HG02852 (cell line): ENCODE results near the gene TCERG1L.

ENCODE experiments used
- ATAC-seq: cut with Tn5 transposase; IDR thresholded peaks from one replicate; pipeline ENCODE4 v1.9.1; 2021; ENCODE audit warnings: mild to moderate bottlenecking, moderate library complexity; ENCODE audit not compliant: unreplicated experiment

TCERG1L gene

DNA sequence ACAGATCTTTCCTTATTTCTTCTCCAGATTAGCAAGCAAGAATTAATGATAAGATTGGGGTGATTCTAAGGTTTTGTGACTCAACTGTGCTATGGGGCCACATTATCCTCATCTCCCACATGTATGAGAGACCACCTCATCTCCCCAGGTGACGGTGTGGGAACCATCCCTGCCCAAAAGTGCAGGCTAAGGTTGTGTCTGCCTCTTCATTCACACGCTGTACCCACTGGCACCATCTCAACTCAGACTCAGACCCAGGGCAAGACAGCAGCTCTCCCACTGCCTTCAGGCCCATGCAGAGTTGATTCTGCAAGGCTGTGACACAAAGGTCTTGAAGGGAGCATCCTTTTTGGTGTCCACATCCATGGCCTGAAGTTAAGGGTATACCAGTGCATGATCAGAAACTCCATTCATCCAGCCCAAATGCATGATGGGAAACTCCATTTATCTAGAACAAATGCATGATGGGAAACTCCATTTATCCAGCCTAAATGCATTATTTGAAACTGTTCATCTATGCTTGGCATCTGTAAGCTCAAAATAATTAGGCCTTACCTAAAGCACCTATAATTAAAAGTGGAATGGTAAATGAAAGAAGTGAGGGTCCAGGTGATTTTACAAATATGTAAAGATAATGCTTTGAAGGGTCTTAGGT, 99.4 kb downstream of the TCERG1L start:
- no peak for ATAC-seq

DNA sequence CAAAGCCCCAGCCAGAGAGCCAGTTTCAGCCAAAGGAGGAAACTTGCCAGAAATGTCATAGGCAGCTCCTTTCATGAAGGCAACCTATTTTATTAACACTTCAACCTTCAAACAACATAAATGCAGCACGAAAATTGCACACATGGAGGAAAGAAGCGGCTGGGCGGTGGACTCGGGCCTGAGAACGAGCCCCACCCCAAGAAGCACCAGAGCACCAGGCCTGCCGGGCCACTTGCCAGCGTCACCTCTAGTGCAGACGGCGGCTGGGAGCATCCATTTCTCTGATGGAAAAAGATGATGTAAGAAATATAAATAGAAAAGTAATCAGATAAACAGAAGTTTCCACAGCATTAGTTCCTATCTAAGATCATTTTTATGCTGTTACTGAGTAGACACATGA, 100.0 kb downstream of the TCERG1L start:
- no peak for ATAC-seq

DNA sequence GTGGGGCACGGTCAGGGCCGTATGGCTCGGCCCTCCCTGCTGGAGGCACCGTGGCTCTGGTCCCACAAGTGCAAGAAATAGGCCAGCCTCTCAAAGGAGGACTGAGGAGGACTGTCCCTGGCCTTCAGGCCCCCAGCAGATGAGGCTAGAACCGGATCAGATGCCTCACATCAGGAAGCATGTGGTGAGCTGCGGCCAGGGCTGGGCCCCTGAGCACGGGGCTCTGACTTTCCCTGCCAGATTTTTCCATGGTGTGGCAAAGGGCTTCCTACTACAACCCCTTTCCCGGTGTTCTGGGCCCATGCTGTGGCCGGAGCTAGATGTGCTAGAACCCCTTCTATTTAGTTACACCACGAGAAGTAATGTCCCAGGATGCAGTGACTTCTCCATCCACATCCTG, 100.4 kb downstream of the TCERG1L start:
- ATAC-seq: no peak

GRCh38 chr10:131210181-131210580, 101.3 kb downstream of the TCERG1L start:
- ATAC-seq: no peak

DNA sequence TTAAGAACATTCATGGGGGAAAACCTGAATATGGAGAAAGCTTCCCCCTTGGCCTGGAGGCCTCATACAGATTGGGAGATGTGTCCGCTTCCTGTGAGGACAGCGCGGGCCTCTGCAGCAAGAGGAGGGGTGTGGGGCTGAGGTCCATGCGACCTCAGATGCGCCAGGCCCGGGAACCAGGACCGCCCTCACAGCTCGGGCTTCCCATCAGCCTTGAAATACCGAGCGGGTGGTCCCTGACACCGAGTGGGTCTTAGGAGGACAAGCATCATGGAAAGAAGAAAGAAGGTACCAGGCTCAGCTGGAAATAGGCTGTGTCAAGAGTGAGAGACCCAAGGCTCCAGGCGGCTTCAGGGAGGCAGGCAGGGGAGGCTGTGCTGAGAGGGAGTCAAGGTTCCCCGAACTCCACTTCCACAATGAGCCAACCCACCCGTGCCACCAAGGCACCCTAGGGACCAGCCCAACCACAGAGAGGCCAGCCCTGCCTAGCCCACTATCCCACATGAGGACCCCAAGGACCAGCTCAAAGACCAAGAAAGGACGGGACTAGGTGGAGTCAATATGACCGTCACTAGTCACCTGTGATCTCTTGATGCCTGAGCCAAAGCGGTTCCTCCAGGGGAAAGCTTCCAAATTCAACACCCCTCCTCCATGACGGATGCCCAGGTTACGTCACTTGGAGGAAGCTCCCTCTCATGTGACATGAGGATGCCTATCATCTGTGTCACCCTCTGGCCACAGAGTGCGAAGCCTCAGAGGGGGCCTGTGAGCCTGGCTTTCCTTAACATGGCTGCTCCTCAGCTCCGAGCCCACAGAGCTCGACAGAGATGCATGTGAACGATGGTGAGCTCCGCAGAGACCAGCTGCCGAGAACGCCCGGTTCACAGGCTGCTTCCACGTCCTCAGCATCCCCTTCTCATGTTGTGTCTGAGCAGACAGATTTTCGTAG, 103.7 kb downstream of the TCERG1L start:
- no peak for ATAC-seq

GRCh38 chr10:131207176-131207575, 104.3 kb downstream of the TCERG1L start:
- no peak for ATAC-seq

GRCh38 chr10:131206111-131206995, 105.2 kb downstream of the TCERG1L start:
- no peak for ATAC-seq

- no peak for ATAC-seq
Measured at GRCh38 chr10:131205556-131205955, 106.0 kb downstream of the TCERG1L start.

DNA sequence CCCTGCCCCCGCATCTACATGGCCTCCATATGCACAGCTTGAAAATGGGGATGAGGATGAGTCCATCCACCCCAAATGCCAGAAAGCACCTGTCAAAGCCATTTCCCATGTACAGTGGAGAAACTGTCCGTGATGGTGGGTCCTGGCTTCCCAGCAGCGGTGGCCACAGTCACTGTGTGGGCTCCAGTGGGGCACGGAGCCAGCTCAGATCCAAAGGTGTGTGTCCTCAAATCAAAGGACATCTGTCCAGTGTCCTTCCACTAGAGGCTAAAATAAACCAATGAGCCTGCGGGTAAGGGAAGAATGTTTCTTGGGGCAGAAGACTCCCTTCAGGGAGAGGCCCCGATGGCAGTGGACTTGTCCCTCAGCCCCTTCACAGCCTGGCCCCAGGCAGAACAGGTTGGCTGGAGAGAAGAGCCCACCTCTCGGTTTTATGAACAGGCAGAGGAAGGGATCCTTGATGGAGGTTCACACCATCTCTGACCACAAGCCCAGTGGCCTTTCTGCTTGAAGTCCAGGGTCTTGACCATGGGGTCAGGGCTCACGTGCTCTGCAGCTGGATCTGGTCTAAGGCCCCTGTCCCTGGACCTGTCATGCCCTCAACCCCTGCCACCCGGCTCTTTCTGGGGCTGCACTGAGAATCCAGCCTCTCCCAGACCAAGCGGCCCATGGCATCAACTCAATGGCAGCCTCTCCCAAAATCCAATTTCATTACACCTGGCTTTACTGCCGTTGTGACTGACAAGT, 106.9 kb downstream of the TCERG1L start:
- ATAC-seq: no peak

- no peak for ATAC-seq
Measured at GRCh38 chr10:131203456-131204357, 107.8 kb downstream of the TCERG1L start.

DNA sequence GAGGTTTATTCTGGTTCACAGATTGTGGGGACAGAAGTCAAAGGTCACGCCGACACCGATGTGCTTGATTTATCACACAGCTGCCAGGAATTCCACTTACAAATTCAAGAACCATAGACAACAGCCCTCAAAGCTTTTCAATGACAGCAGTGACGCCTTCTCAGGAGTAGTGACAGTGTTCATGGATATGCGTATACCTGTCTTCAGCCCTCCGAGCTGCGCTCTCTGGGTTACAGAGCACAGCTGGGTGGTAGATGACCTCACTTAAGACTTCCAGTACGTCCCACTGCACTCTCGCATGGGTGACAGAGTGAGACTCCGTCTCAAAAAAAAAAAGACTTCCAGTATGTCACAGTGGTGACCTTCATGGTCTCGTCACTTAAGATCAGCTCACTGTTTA, 108.5 kb downstream of the TCERG1L start:
- no peak for ATAC-seq

DNA sequence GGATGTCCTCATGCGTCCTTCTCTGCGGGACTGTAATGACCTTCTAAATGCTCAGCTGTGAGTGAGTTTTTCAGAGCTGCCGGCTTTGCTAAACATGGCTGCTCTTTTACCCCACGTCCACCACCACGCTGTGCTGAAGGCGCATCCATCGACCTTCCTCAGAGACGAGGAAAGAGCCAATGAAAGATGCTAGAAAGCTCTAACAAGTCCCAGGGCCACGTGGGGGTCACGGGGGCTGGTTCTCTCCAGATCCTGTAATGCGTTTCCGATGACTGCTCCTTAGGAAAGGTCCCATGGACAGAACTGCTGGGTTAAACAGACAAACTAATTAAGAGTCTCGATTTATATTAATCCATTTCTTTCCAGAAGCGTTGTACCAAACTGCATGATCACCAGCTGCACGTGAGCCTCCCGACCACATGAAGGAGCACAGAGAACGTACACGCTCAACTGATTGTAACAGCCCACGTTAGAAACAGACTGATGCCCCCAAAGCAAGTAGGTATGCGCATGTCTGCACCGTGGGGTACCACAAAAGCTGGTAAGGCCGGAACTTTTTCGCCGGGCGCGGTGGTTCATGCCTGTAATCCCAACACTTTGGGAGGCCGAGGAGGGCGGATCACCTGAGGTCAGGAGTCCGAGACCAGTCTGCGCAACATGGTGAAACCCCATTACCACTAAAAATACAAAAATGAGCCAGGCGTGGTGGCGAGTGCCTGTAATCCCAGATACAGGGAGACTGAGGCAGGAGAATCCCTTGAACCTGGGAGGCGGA, 109.6 kb downstream of the TCERG1L start:
- no peak for ATAC-seq

DNA sequence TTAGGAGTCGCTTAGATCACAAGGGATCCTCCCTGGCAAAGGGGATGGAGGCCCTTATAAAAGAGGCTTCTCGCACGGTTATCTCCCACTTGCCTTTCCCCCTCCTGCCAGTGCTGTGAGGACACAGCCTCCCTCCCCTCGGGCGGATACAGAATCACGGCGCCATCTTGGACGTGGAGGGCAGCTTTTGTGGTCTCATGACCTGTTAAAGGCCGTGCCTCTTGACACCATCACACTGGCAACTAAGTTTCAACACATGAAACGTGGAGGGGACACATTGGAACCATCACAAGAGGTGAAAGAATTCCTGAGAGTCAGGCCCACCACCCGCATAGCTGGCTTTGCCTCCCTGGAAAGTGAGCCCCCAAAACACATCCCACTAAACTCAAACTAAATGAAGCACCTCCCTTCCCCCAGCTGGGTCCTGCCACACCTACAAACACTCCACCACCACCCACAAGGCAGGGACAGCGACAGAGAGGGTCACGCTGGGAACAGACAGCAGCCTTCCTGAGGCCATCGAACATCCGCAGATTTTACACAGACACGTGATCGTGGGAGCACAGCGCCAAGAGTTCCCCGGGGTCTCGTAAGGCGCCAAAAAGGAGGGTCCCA, 110.6 kb downstream of the TCERG1L start:
- ATAC-seq: no peak

- no peak for ATAC-seq
Measured at GRCh38 chr10:131199646-131200045, 111.9 kb downstream of the TCERG1L start.

GRCh38 chr10:131198843-131199242, 112.7 kb downstream of the TCERG1L start:
- ATAC-seq: no peak

DNA sequence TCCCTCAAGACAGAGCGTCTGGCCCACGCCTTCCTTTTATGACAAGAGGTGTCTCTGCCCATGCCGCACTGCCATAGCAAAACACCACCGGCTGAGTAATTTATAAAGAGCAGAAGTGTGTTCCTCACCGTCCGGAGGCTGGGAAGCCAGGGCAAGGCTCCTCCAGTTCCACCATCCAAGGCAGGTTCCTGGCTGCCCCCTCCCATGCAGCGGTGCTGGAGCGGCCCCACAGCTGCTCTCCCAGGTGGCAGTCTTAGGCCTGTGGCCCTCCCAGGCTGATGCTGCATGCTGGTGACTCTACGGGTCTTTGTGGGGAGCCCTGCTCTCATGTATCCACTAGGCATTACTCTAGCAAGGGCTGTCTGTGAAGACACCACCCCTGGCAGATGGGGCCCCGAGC, 113.1 kb downstream of the TCERG1L start:
- no peak for ATAC-seq

- no peak for ATAC-seq
Measured at GRCh38 chr10:131196176-131196885, 115.2 kb downstream of the TCERG1L start.
